ENCODE results near the gene NBDY.
A peak's percentile ranks its signal among the peaks of the same experiment; 100 is the strongest.
"Not testable (repeated sequence)": the region's sequence is repeated elsewhere in the genome, so short reads cannot be mapped to it uniquely, and the experiment has no call there.

Gene NBDY

DNA sequence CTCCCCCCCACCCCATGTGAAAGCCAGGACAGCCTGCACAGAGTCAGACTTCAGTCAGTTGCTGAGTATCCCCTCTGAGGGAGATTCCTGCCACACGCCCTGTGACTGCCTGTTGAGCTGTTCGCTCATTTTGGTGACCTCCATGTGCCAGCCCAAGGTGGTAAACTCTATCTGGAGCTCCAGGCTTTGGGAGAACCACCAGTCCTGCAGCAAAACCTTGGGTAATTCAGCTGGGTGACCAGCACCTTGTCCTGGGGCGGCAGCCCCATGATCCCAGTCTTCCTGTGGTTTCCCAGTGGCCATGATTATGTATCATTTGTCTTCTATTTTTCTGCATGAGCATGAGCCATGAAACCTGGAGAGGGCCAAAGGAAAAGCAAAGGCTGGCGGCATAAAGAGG is 73.4 kb downstream of the NBDY start:
- Histone ChIP-seq H3K4me3 (ENCODE audit: low read depth, low read length) (no peak overlapping the region), H3K36me3 (no peaks in the 10 kb centered on the region), H3K27ac (no peak overlapping the region), H3K9me3 (ENCODE audit: severe bottlenecking) (no peaks in the 10 kb centered on the region), H3K27me3 (ENCODE audit: insufficient read depth, low read depth, severe bottlenecking) (no peaks in the 10 kb centered on the region)
- TF ChIP-seq, protein P1, sequence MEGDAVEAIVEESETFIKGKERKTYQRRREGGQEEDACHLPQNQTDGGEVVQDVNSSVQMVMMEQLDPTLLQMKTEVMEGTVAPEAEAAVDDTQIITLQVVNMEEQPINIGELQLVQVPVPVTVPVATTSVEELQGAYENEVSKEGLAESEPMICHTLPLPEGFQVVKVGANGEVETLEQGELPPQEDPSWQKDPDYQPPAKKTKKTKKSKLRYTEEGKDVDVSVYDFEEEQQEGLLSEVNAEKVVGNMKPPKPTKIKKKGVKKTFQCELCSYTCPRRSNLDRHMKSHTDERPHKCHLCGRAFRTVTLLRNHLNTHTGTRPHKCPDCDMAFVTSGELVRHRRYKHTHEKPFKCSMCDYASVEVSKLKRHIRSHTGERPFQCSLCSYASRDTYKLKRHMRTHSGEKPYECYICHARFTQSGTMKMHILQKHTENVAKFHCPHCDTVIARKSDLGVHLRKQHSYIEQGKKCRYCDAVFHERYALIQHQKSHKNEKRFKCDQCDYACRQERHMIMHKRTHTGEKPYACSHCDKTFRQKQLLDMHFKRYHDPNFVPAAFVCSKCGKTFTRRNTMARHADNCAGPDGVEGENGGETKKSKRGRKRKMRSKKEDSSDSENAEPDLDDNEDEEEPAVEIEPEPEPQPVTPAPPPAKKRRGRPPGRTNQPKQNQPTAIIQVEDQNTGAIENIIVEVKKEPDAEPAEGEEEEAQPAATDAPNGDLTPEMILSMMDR (IDR thresholded peaks at IDR 0.05; ENCODE audit: low read depth, low read length), result no peak
- DNase-seq, result no peak

DNA sequence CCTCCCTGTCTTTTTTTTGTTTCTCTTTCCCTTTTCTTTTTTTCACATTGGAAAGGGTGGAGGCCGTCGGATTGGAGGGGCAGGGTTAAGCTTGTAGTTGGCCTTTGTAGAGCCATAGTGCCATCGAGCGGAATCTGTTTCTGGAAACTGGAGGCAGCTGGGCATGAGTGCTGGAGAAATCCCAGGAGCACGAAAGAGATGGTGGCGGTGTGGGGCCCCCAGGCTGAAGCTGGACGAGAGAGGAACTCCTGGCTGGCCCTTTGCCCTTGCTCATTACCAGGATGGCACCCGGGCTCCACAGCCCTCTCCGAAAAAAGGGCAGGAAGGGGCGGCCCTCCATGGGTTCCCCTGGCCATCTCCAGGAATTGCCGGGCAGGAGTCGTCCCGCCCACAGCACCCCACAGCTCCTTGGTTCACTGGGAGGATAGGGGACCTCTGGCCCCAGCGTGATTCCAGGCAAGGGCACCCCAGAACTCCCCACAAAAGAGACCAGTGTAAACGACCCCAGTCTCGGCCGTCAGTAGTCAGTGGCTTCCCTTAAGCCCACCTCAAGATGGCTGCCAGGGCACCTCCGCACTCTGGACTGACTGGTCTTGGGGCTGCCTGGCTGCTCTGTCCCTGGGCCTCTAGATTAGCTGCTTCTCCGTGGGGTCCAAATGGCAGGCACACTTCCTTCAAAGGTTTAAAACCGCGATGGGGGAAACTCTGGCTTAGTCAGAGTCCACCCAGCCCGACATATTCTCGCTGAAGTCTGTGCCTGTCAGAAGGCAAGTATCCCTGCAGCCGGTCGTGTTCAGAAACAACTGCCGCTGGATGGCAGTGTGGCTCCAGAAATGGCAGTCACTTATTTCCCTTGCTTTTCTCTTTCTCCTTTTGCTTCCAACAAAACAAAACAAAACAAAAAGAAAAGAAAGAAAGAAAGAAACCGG is 74.1 kb downstream of the NBDY start:
- peak; percentile 72 for DNase-seq
- Histone ChIP-seq H3K36me3 (no peaks in the 10 kb centered on the region), H3K27me3 (ENCODE audit: insufficient read depth, low read depth, severe bottlenecking) (no peaks in the 10 kb centered on the region), H3K9me3 (ENCODE audit: severe bottlenecking) (no peaks in the 10 kb centered on the region), H3K4me3 (ENCODE audit: low read depth, low read length) (peak overlapping the region; percentile 65), H3K27ac (peak overlapping the region; percentile 93)
- TF ChIP-seq, protein P1 (IDR thresholded peaks at IDR 0.05; ENCODE audit: low read depth, low read length), result peak; percentile 54

DNA sequence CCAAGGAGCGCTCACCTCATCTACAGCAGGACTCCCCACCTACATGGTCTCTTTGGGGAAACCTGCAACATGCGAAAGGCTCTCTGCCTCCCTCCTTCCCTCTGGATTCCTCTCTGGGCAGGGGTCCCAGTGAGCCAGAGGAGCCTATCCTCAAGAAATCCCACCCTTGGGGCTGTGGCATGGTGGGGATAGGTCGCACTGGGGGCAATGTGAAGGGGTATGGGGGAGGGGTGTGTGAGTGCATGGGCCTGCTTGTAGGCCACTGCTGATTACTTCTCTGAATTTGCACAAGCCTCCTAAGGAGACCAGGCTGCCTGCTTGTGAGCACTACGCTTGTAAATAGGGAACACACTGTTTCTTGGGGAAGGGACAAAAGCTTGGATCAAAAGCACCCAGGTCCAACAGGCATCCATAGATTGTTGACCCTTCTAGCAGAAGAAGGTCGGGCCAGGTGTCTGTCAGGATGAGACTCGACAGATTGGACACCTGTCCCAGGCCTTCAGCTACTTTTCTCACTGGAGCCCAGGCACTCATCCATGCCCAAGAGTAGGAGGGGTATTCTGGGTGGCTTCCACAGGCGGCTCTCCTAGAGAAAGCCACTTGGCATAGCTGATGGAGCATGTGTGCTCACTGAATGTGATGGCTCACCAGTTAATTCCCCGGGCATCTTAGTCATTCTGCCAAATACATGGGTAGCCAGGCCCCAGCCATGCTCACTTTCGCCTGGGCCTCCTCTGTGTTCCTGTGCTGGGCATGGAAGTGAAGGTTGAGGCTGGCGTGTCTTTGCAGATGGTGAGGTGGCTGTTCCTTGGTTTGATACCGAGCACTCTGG is 75.0 kb downstream of the NBDY start:
- TF ChIP-seq, protein P1 (IDR thresholded peaks at IDR 0.05; ENCODE audit: low read depth, low read length), result no peak
- Histone ChIP-seq H3K27ac (peak overlapping the region; percentile 93; the same call in 1 of the 2 replicates), H3K4me3 (ENCODE audit: low read depth, low read length) (no peak overlapping the region), H3K9me3 (ENCODE audit: severe bottlenecking) (no peaks in the 10 kb centered on the region), H3K36me3 (no peaks in the 10 kb centered on the region), H3K27me3 (ENCODE audit: insufficient read depth, low read depth, severe bottlenecking) (no peaks in the 10 kb centered on the region)
- no peak for DNase-seq

DNA sequence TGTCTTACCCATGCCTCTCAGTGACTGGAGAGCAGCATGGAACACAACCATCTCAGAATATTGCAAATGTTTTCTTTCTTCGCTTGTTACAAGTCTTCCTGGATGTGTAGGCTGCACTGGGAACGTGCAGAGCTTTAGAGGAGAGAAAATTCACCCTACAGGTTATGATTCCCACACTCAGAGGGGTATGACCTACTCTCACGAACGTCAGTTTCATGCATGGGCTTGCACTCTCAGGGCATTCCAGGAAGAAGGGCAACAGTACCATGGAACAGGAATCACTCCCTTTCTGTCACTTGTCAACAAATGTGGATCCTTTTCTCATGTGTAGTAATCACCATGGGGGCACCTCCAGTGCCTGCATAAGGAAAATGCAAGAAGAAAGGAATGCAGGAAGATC is 75.8 kb downstream of the NBDY start:
- Histone ChIP-seq H3K27me3 (ENCODE audit: insufficient read depth, low read depth, severe bottlenecking) (no peaks in the 10 kb centered on the region), H3K36me3 (no peaks in the 10 kb centered on the region), H3K4me3 (ENCODE audit: low read depth, low read length) (no peak overlapping the region), H3K9me3 (ENCODE audit: severe bottlenecking) (no peaks in the 10 kb centered on the region), H3K27ac (no peak overlapping the region)
- DNase-seq, result no peak
- TF ChIP-seq, protein P1 (IDR thresholded peaks at IDR 0.05; ENCODE audit: low read depth, low read length), result no peak

DNA sequence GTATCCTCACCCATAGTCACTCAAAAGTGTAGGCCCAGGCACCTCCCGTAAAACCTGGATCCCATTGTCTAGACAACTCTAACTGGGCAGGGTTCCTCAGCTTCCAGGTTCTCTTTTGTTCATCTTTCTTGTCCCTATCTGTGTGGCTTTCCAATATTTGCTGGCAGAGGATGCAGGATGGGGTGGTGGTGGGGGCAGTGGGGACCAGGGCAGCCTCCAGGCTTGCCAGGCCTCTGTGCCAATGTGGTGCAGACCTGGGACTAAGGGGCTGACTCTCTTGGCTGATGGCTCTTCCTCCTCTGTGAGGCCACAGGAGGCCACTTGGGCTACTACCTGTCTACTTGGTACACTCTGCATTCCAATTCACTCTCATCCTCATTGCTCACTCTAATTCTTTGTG is 76.4 kb downstream of the NBDY start:
- TF ChIP-seq, protein P1 (IDR thresholded peaks at IDR 0.05; ENCODE audit: low read depth, low read length), result no peak
- Histone ChIP-seq H3K36me3 (no peaks in the 10 kb centered on the region), H3K9me3 (ENCODE audit: severe bottlenecking) (no peaks in the 10 kb centered on the region)

DNA sequence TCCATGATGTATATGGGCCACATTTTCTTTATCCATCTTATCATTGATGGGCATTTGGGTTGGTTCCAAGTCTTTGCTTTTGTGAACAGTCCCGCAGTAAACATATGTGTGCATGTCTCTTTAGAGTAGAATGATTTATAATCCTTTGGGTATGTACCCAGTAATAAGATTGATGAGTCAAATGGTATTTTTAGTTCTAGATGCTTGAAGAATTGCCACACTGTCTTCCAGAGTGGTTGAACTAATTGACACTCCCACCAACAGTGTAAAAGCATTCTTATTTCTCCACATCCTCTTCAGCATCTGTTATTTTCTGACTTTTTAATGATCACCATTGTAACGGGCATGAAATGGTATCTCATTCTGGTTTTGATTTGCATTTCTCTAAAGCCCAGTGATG is 77.1 kb downstream of the NBDY start:
- not testable (repeated sequence) for H3K4me3 ChIP-seq (ENCODE audit: low read depth, low read length); H3K27me3 ChIP-seq (ENCODE audit: insufficient read depth, low read depth, severe bottlenecking); H3K36me3 ChIP-seq; DNase-seq; H3K27ac ChIP-seq; H3K9me3 ChIP-seq (ENCODE audit: severe bottlenecking)

More for the DNA sequence above, 76.4 kb downstream of the NBDY start:
- H3K27me3 ChIP-seq (ENCODE audit: insufficient read depth, low read depth, severe bottlenecking), result no peaks in the 10 kb centered on the region
- no peak overlapping the region for H3K27ac ChIP-seq
- no peak for DNase-seq
- no peak overlapping the region for H3K4me3 ChIP-seq (ENCODE audit: low read depth, low read length)

Measured in WERI-Rb-1 (cell line).